Neural cell (in vitro differentiated cells): ENCODE measurements around the gene WIPF3. TPM values are rescaled to one million over a fixed set of nuclear protein-coding genes. Genes with fewer than 3 reads are reported as not detected.

ENCODE experiments used
- H2AFZ ChIP-seq: fragments of 200-600, 300-800 bp; sonication (generic), shearing (Covaris generic); 2 replicates; pipeline ENCODE4 v1.6.0; 2014; ENCODE audit warnings: low read depth, mild to moderate bottlenecking, antibody characterized with exemption, low read length, moderate library complexity
- H3F3A ChIP-seq: fragments of 200-600 bp; shearing (Covaris generic); 2 replicates; pipeline ENCODE4 v1.6.1; 2016; ENCODE audit warnings: mild to moderate bottlenecking, moderate library complexity, mixed read lengths, antibody characterized with exemption, low read length; ENCODE audit not compliant: insufficient read depth, poor library complexity, severe bottlenecking
- H3K27ac ChIP-seq: fragments of 200-600, 300-800 bp; sonication (generic), shearing (Covaris generic); 2 replicates; pipeline ENCODE4 v1.5.1; 2014; ENCODE audit warnings: mild to moderate bottlenecking, low read length, moderate library complexity
- H3K27me3 ChIP-seq: fragments of 300-800, 200-600 bp; sonication (generic), shearing (Covaris generic); 2 replicates; pipeline ENCODE4 v1.6.0; 2014; ENCODE audit warnings: mild to moderate bottlenecking, low read depth, low read length, moderate library complexity; ENCODE audit not compliant: insufficient read depth
- H3K36me3 ChIP-seq: fragments of 300-800, 200-600 bp; sonication (generic), shearing (Covaris generic); 2 replicates; pipeline ENCODE4 v1.5.1; 2014; ENCODE audit warnings: mild to moderate bottlenecking, antibody characterized with exemption, low read length, moderate library complexity; ENCODE audit not compliant: insufficient read depth
- H3K4me2 ChIP-seq: fragments of 300-800, 200-600 bp; sonication (generic), shearing (Covaris generic); 2 replicates; pipeline ENCODE4 v1.6.0; 2014; ENCODE audit warnings: mild to moderate bottlenecking, low read length
- H3K4me3 ChIP-seq: fragments of 300-800, 200-600 bp; sonication (generic), shearing (Covaris generic); 2 replicates; pipeline ENCODE4 v1.5.1; 2014; ENCODE audit warnings: mild to moderate bottlenecking, low read length, moderate library complexity
- H3K79me2 ChIP-seq: fragments of 200-600 bp; shearing (Covaris generic); replicated peaks from 2 replicates; pipeline ENCODE4 v1.6.0; 2014; ENCODE audit warnings: mild to moderate bottlenecking, low read length, moderate library complexity; ENCODE audit not compliant: insufficient read depth
- H3K9ac ChIP-seq: fragments of 300-800, 200-600 bp; sonication (generic), shearing (Covaris generic); 2 replicates; pipeline ENCODE4 v1.6.1; 2016; ENCODE audit warnings: mild to moderate bottlenecking, low read length, mixed read lengths
- H3K9me2 ChIP-seq: fragments of 200-600 bp; shearing (Covaris generic); 2 replicates; pipeline ENCODE4 v1.6.1; 2016; ENCODE audit warnings: mild to moderate bottlenecking, low read length, mixed read lengths; ENCODE audit not compliant: insufficient read depth
- H3K9me3 ChIP-seq: fragments of 200-600, 300-800 bp; sonication (generic), shearing (Covaris generic); 2 replicates; pipeline ENCODE4 v1.6.1; 2016; ENCODE audit warnings: mild to moderate bottlenecking, mixed run types, low read length, moderate library complexity, mixed read lengths
- H4K20me1 ChIP-seq: fragments of 200-600 bp; shearing (Covaris generic); 2 replicates; pipeline ENCODE4 v1.6.1; 2016; ENCODE audit warnings: mild to moderate bottlenecking, mixed run types; ENCODE audit not compliant: insufficient read depth
- EP300 ChIP-seq: fragments of 450-650 bp; conservative IDR thresholded peaks from 2 replicates; pipeline ENCODE4 v1.6.1; 2014; ENCODE audit warnings: antibody characterized with exemption, mild to moderate bottlenecking, moderate library complexity; ENCODE audit not compliant: poor library complexity, severe bottlenecking
- EZH2 ChIP-seq: fragments of 200-600, 300-800 bp; shearing (Covaris generic), sonication (generic); IDR thresholded peaks from 2 replicates; pipeline ENCODE4 v1.6.1; 2014; ENCODE audit warnings: antibody characterized with exemption, low read length, borderline replicate concordance, mild to moderate bottlenecking; ENCODE audit not compliant: insufficient read depth, poor library complexity, severe bottlenecking
- MXI1 ChIP-seq: fragments of 450-650 bp; conservative IDR thresholded peaks from 2 replicates; pipeline ENCODE4 v1.6.1; 2014; ENCODE audit warnings: antibody characterized with exemption, mild to moderate bottlenecking; ENCODE audit not compliant: poor library complexity, severe bottlenecking
- POLR2AphosphoS5 ChIP-seq: IDR thresholded peaks from 2 replicates; pipeline ENCODE4 v1.6.1; 2012
- RAD21 ChIP-seq: fragments of 450-650 bp; conservative IDR thresholded peaks from 2 replicates; pipeline ENCODE4 v1.6.1; 2014; ENCODE audit warnings: antibody characterized with exemption, mild to moderate bottlenecking, moderate library complexity
- SMC3 ChIP-seq: fragments of 450-650 bp; conservative IDR thresholded peaks from 2 replicates; pipeline ENCODE4 v1.6.1; 2014; ENCODE audit warnings: antibody characterized with exemption, mild to moderate bottlenecking, moderate library complexity; ENCODE audit not compliant: poor library complexity
- TAF1 ChIP-seq: IDR thresholded peaks from 2 replicates; pipeline ENCODE4 v1.6.1; 2012; ENCODE audit warnings: low read depth
- polyA plus RNA-seq: library from polyadenylated mRNA; depleted of rRNA; stranded (reverse); fragments of >200 nt; gene quantifications from 2 replicates; pipeline ENCODE4 v1.2.3, GENCODE V29; 2014
- TF ChIP-seq, protein P1 (sequence below): fragments of 450-650 bp; IDR thresholded peaks from 2 replicates; pipeline ENCODE4 v1.5.1; 2014; ENCODE audit warnings: antibody characterized with exemption, mild to moderate bottlenecking, moderate library complexity; ENCODE audit not compliant: poor library complexity, severe bottlenecking
- TF ChIP-seq, protein P2 (sequence below): IDR thresholded peaks from 2 replicates; pipeline ENCODE4 v1.6.1; 2012; ENCODE audit warnings: borderline replicate concordance

The WIPF3 gene
- polyA plus RNA-seq, 1 donor from 2014 or later: 3.8 TPM

DNA sequence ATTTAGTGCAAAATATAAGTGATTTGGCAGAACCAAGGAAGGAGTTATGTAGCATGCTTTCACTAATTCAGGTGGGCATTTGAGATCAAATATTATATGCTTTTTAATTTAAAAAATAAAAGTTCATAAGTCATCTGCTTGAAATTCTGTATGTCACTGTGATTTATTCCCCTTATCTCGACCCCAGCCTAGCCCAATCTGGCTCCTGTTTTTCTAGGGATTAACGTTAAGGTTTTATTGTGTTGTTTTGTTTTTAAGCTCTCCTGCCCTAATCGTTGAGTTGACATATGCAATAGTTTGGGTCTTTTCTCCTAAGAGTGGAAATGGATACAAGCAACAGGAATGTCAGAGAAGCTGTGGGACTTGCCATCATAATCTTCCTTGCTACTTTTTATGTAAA, 42.6 kb downstream of the WIPF3 start:
- H3F3A ChIP-seq: peaks cover 6% of the 10 kb centered on the region
- no peaks in the 10 kb centered on the region for H3K79me2 ChIP-seq
- no peaks in the 10 kb centered on the region for H3K9me3 ChIP-seq
- no peak for TF ChIP-seq MXI1
- TF ChIP-seq, protein P1, sequence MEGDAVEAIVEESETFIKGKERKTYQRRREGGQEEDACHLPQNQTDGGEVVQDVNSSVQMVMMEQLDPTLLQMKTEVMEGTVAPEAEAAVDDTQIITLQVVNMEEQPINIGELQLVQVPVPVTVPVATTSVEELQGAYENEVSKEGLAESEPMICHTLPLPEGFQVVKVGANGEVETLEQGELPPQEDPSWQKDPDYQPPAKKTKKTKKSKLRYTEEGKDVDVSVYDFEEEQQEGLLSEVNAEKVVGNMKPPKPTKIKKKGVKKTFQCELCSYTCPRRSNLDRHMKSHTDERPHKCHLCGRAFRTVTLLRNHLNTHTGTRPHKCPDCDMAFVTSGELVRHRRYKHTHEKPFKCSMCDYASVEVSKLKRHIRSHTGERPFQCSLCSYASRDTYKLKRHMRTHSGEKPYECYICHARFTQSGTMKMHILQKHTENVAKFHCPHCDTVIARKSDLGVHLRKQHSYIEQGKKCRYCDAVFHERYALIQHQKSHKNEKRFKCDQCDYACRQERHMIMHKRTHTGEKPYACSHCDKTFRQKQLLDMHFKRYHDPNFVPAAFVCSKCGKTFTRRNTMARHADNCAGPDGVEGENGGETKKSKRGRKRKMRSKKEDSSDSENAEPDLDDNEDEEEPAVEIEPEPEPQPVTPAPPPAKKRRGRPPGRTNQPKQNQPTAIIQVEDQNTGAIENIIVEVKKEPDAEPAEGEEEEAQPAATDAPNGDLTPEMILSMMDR: no peak
- TF ChIP-seq EZH2: no peak
- no peak for TF ChIP-seq TAF1
- no peak for TF ChIP-seq SMC3
- TF ChIP-seq EP300: no peak
- TF ChIP-seq, protein P2, sequence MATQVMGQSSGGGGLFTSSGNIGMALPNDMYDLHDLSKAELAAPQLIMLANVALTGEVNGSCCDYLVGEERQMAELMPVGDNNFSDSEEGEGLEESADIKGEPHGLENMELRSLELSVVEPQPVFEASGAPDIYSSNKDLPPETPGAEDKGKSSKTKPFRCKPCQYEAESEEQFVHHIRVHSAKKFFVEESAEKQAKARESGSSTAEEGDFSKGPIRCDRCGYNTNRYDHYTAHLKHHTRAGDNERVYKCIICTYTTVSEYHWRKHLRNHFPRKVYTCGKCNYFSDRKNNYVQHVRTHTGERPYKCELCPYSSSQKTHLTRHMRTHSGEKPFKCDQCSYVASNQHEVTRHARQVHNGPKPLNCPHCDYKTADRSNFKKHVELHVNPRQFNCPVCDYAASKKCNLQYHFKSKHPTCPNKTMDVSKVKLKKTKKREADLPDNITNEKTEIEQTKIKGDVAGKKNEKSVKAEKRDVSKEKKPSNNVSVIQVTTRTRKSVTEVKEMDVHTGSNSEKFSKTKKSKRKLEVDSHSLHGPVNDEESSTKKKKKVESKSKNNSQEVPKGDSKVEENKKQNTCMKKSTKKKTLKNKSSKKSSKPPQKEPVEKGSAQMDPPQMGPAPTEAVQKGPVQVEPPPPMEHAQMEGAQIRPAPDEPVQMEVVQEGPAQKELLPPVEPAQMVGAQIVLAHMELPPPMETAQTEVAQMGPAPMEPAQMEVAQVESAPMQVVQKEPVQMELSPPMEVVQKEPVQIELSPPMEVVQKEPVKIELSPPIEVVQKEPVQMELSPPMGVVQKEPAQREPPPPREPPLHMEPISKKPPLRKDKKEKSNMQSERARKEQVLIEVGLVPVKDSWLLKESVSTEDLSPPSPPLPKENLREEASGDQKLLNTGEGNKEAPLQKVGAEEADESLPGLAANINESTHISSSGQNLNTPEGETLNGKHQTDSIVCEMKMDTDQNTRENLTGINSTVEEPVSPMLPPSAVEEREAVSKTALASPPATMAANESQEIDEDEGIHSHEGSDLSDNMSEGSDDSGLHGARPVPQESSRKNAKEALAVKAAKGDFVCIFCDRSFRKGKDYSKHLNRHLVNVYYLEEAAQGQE: no peak
- no peak for TF ChIP-seq POLR2AphosphoS5
- no peak for TF ChIP-seq RAD21
- no peak overlapping the region for H2AFZ ChIP-seq
- H3K36me3 ChIP-seq: no peaks in the 10 kb centered on the region
- no peaks in the 10 kb centered on the region for H4K20me1 ChIP-seq
- no peak overlapping the region for H3K27ac ChIP-seq
- H3K4me2 ChIP-seq: no peak overlapping the region
- H3K27me3 ChIP-seq: no peaks in the 10 kb centered on the region
- no peak overlapping the region for H3K4me3 ChIP-seq
- no peak overlapping the region for H3K9ac ChIP-seq
- H3K9me2 ChIP-seq: no peaks in the 10 kb centered on the region

DNA sequence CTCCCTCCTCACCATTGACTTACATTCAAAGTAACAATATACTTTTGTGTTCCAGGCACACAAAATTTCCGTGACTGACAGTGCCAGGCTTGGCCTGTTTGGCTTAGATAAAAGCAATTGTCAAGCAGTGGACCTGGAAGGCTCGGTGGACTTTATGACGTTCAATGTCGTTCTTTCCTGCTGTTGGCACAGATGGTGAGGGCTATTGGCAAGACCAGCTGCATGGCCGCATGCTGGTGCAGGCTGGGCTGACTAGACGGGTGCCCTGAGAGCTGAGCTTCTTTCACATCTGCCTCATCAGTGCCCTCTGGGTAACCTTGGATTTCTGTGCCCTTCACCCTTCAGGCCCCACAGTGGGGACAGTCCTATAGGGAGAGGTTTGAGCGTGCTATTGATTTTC, 45.2 kb downstream of the WIPF3 start:
- no peaks in the 10 kb centered on the region for H4K20me1 ChIP-seq
- H3K27ac ChIP-seq: no peak overlapping the region
- H3K27me3 ChIP-seq: no peaks in the 10 kb centered on the region
- H3K9me2 ChIP-seq: no peaks in the 10 kb centered on the region
- no peak overlapping the region for H3K4me3 ChIP-seq
- TF ChIP-seq EP300 (no peak), EZH2 (no peak), POLR2AphosphoS5 (no peak), MXI1 (no peak), RAD21 (no peak), SMC3 (no peak), TAF1 (no peak)
- TF ChIP-seq, protein P1: no peak
- TF ChIP-seq, protein P2: no peak
- no peak overlapping the region for H3K4me2 ChIP-seq
- no peaks in the 10 kb centered on the region for H3F3A ChIP-seq
- no peaks in the 10 kb centered on the region for H3K36me3 ChIP-seq
- H3K9ac ChIP-seq: no peak overlapping the region
- no peak overlapping the region for H2AFZ ChIP-seq
- no peaks in the 10 kb centered on the region for H3K9me3 ChIP-seq
- no peaks in the 10 kb centered on the region for H3K79me2 ChIP-seq
